ENCODE measurements around the gene SOCS1.
"Not testable (repeated sequence)": the region's sequence is repeated elsewhere in the genome, so short reads cannot be mapped to it uniquely, and the experiment has no call there.

The SOCS1 gene

GRCh38 chr16:11255737-11256660, at the start of gene SOCS1:
TSS of gene SOCS1 (minus strand) at chr16:11256204. CDS start at chr16:11255478, 726 bp downstream.
- DNase-seq (ENCODE audit: low read depth), result peak; percentile 86

- DNase-seq (ENCODE audit: low read depth), result no peak
These were observed 47.6 kb upstream of the SOCS1 start for GRCh38 chr16:11303405-11304138.

GRCh38 chr16:11302977-11303376, 47.0 kb upstream of the SOCS1 start:
- DNase-seq (ENCODE audit: low read depth), result no peak

GRCh38 chr16:11301645-11302501, 45.9 kb upstream of the SOCS1 start:
- DNase-seq (ENCODE audit: low read depth), result no peak

- no peak for DNase-seq (ENCODE audit: low read depth)
These were observed 44.5 kb upstream of the SOCS1 start for GRCh38 chr16:11300560-11300892.

- DNase-seq (ENCODE audit: low read depth), result no peak
These were observed 44.0 kb upstream of the SOCS1 start for GRCh38 chr16:11299865-11300559.

- DNase-seq (ENCODE audit: low read depth), result not testable (repeated sequence)
These were observed 43.0 kb upstream of the SOCS1 start for GRCh38 chr16:11298950-11299547.

GRCh38 chr16:11298143-11298900, 42.3 kb upstream of the SOCS1 start:
- DNase-seq (ENCODE audit: low read depth), result no peak

- peak; percentile 46 for DNase-seq (ENCODE audit: low read depth)
These were observed 41.6 kb upstream of the SOCS1 start for GRCh38 chr16:11297492-11298142.

- no peak for DNase-seq (ENCODE audit: low read depth)
These were observed 40.9 kb upstream of the SOCS1 start for GRCh38 chr16:11296706-11297491.

- no peak for DNase-seq (ENCODE audit: low read depth)
These were observed 40.3 kb upstream of the SOCS1 start for GRCh38 chr16:11296351-11296705.

GRCh38 chr16:11295672-11296071, 39.7 kb upstream of the SOCS1 start:
- DNase-seq (ENCODE audit: low read depth), result no peak

GRCh38 chr16:11292076-11292748, 36.2 kb upstream of the SOCS1 start:
- no peak for DNase-seq (ENCODE audit: low read depth)

- no peak for DNase-seq (ENCODE audit: low read depth)
These were observed 35.2 kb upstream of the SOCS1 start for GRCh38 chr16:11291091-11291703.

- no peak for DNase-seq (ENCODE audit: low read depth)
These were observed 34.3 kb upstream of the SOCS1 start for GRCh38 chr16:11290102-11290893.

- not testable (repeated sequence) for DNase-seq (ENCODE audit: low read depth)
These were observed 33.7 kb upstream of the SOCS1 start for GRCh38 chr16:11289696-11290095.

GRCh38 chr16:11289202-11289601, 33.2 kb upstream of the SOCS1 start:
- DNase-seq (ENCODE audit: low read depth), result no peak
